ENCODE data around the gene ADCY3.

Gene ADCY3

GRCh38 chr2:24774373-24774772 lies 145.7 kb downstream of the ADCY3 start:
- TF ChIP-seq CTCF (IDR thresholded peaks at IDR 0.05; ENCODE audit: insufficient read depth, low read depth, low read length, missing control alignments) = no peak
- no peak overlapping the region for H3K4me3 ChIP-seq (ENCODE audit: low read length)
- DNase-seq (ENCODE audit: low read depth) = no peak

- DNase-seq (ENCODE audit: low read depth) = no peak
- TF ChIP-seq CTCF (IDR thresholded peaks at IDR 0.05; ENCODE audit: insufficient read depth, low read depth, low read length, missing control alignments) = no peak
- H3K4me3 ChIP-seq (ENCODE audit: low read length) = no peak overlapping the region
Measured at GRCh38 chr2:24771764-24772586, 148.1 kb downstream of the ADCY3 start.

- no peak overlapping the region for H3K4me3 ChIP-seq (ENCODE audit: low read length)
- TF ChIP-seq CTCF (IDR thresholded peaks at IDR 0.05; ENCODE audit: insufficient read depth, low read depth, low read length, missing control alignments) = no peak
- no peak for DNase-seq (ENCODE audit: low read depth)
Measured at GRCh38 chr2:24771061-24771460, 149.0 kb downstream of the ADCY3 start.

All from epithelial cell of esophagus (primary cell).